Hematopoietic multipotent progenitor cell treated with erythropoietin and hydrocortisone succinate and interleukin-3 and kit ligand, for 17 days (in vitro differentiated cells): ENCODE measurements around the gene NDFIP1.
A peak's percentile ranks its signal among the peaks of the same experiment; 100 is the strongest.

Experiments
- DNase-seq: peaks from one replicate; pipeline ENCODE4 v3.0.0-alpha.2; 2015; ENCODE audit warnings: low spot score

Gene NDFIP1

GRCh38 chr5:142091922-142092321, 16.7 kb upstream of the NDFIP1 start:
- DNase-seq, result no peak

- no peak for DNase-seq
These were observed 13.5 kb upstream of the NDFIP1 start for GRCh38 chr5:142095035-142095434.

- no peak for DNase-seq
These were observed 12.8 kb upstream of the NDFIP1 start for GRCh38 chr5:142095651-142096330.

GRCh38 chr5:142096382-142096781, 12.2 kb upstream of the NDFIP1 start:
- no peak for DNase-seq

- no peak for DNase-seq
These were observed 10.9 kb upstream of the NDFIP1 start for GRCh38 chr5:142097681-142098080.

GRCh38 chr5:142098275-142098674, 10.3 kb upstream of the NDFIP1 start:
- DNase-seq, result no peak

GRCh38 chr5:142098931-142099330, 9.6 kb upstream of the NDFIP1 start:
- no peak for DNase-seq

- no peak for DNase-seq
These were observed 8.3 kb upstream of the NDFIP1 start for GRCh38 chr5:142100307-142100706.

GRCh38 chr5:142102980-142103740, 5.4 kb upstream of the NDFIP1 start:
- DNase-seq, result no peak

GRCh38 chr5:142104491-142104890, 4.1 kb upstream of the NDFIP1 start:
- no peak for DNase-seq

- DNase-seq, result no peak
These were observed 2.5 kb upstream of the NDFIP1 start for GRCh38 chr5:142106061-142106460.

- DNase-seq, result no peak
These were observed 1.4 kb upstream of the NDFIP1 start for GRCh38 chr5:142107036-142107735.

GRCh38 chr5:142107736-142108431, 695 bp upstream of the NDFIP1 start:
- DNase-seq, result peak; percentile 72

- DNase-seq, result peak; percentile 67
These were observed 909 bp downstream of the NDFIP1 start for GRCh38 chr5:142109331-142110045.

- peak; percentile 71 for DNase-seq
These were observed 1.5 kb downstream of the NDFIP1 start for GRCh38 chr5:142110046-142110531.

GRCh38 chr5:142110988-142111687, 2.6 kb downstream of the NDFIP1 start:
- no peak for DNase-seq

GRCh38 chr5:142114687-142115086, 6.1 kb downstream of the NDFIP1 start:
- no peak for DNase-seq

GRCh38 chr5:142115937-142116614, 7.5 kb downstream of the NDFIP1 start:
- no peak for DNase-seq

GRCh38 chr5:142117579-142118151, 9.1 kb downstream of the NDFIP1 start:
- no peak for DNase-seq

- no peak for DNase-seq
These were observed 9.6 kb downstream of the NDFIP1 start for GRCh38 chr5:142118155-142118686.
